CD4-positive, CD25-positive, alpha-beta regulatory T cell (primary cell): Measurements from ENCODE around the gene B4GALNT2. TPM values are rescaled to one million over a fixed set of nuclear protein-coding genes. Genes with fewer than 3 reads are reported as not detected.

Experiments used
- ATAC-seq, 2 donors: fragments of 150-1000 bp; cut with Tn5 transposase; one replicate each; pipeline ENCODE4 v1.10.0; 2021; ENCODE audit warnings: low read depth in 2 of 2, moderate number of reproducible peaks in 2 of 2, moderate library complexity in 1 of 2
- DNase-seq, 3 donors: peaks; one replicate each; pipeline versions ENCODE4 v3.0.0 to v3.0.0-alpha.2; 2012 to 2022; ENCODE audit warnings: mixed read lengths in 1 of 3
- H3K27ac ChIP-seq: one replicate; pipeline ENCODE4 v1.7.0; 2013; ENCODE audit warnings: mild to moderate bottlenecking, low read length; ENCODE audit not compliant: insufficient read depth, poor library complexity, severe bottlenecking
- H3K27me3 ChIP-seq: one replicate; pipeline ENCODE4 v1.7.0; 2013; ENCODE audit warnings: low read length; ENCODE audit not compliant: control insufficient read depth, insufficient read depth
- H3K36me3 ChIP-seq: one replicate; pipeline ENCODE4 v1.7.0; 2013; ENCODE audit warnings: mild to moderate bottlenecking, low read length, moderate library complexity; ENCODE audit not compliant: control insufficient read depth, insufficient read depth
- H3K4me1 ChIP-seq: 2 replicates; pipeline ENCODE4 v1.7.0; 2013; ENCODE audit warnings: mild to moderate bottlenecking, low read length; ENCODE audit not compliant: insufficient read depth, control insufficient read depth, poor library complexity, severe bottlenecking
- H3K4me3 ChIP-seq: one replicate; pipeline ENCODE4 v1.7.0; 2013; ENCODE audit warnings: low read depth, mild to moderate bottlenecking, low read length, moderate library complexity
- H3K9me3 ChIP-seq, 2 experiments: 1 replicate in 1 of 2; 2 replicates in 1 of 2; pipeline ENCODE4 v1.7.0; 2013; ENCODE audit warnings: low read length in 2 of 2, mild to moderate bottlenecking in 1 of 2, moderate library complexity in 1 of 2; ENCODE audit not compliant: control insufficient read depth in 2 of 2
- H3K27ac Mint-ChIP-seq, 3 donors: one replicate each; pipeline ENCODE4 v1.8.0; 2020 to 2022; ENCODE audit warnings: mild to moderate bottlenecking in 3 of 3, mixed read lengths in 3 of 3, moderate library complexity in 2 of 3
- H3K27me3 Mint-ChIP-seq: one replicate; pipeline ENCODE4 v1.8.0; 2022; ENCODE audit warnings: mild to moderate bottlenecking, mixed read lengths
- H3K36me3 Mint-ChIP-seq: one replicate; pipeline ENCODE4 v1.8.0; 2020; ENCODE audit warnings: mixed read lengths
- H3K4me1 Mint-ChIP-seq, 4 donors: one replicate each; pipeline ENCODE4 v1.8.0; 2020 to 2022; ENCODE audit warnings: mixed read lengths in 4 of 4, mild to moderate bottlenecking in 1 of 4
- H3K4me3 Mint-ChIP-seq, 4 donors: one replicate each; pipeline ENCODE4 v1.8.0; 2020 to 2022; ENCODE audit warnings: mild to moderate bottlenecking in 4 of 4, mixed read lengths in 4 of 4, moderate library complexity in 3 of 4
- H3K9me3 Mint-ChIP-seq, 7 donors: one replicate each; pipeline ENCODE4 v1.8.0; 2020 to 2022; ENCODE audit warnings: mixed read lengths in 7 of 7, mild to moderate bottlenecking in 3 of 7, moderate library complexity in 2 of 7
- polyA plus RNA-seq, 4 donors: library from polyadenylated mRNA; unstranded; fragments of 300-500 nt; fragmentation: Illumina TruSeq; gene quantifications; one replicate each; pipeline ENCODE4 v1.2.3, GENCODE V29; 2021
- total RNA-seq: library from RNA; stranded (reverse); gene quantifications from one replicate; pipeline ENCODE4 v1.2.3, GENCODE V29; 2022

The B4GALNT2 gene
- total and polyA plus RNA-seq, 5 donors from 2014 or later = not detected

GRCh38 chr17:49195751-49196150 lies 63.2 kb downstream of the B4GALNT2 start:
- peak overlapping the region; percentile 27 for H3K4me3 ChIP-seq
- Mint-ChIP-seq H3K27ac (peak overlapping the region in 2 of 3 donors; percentile 72 to 100), H3K36me3 (no peaks in the 10 kb centered on the region), H3K4me1 (peaks cover 12 to 37% (median 25%) of the 10 kb centered on the region in 4 donors), H3K4me3 (peak overlapping the region in 1 of 4 donors; percentile 92), H3K9me3 (peaks cover 0 to 5% (median 0%) of the 10 kb centered on the region in 7 donors), H3K27me3 (peaks cover 15% of the 10 kb centered on the region)
- ATAC-seq (no peak), DNase-seq (peak in 1 of 3 donors; percentile 64)
- peak overlapping the region; percentile 5 for H3K27ac ChIP-seq
- no peaks in the 10 kb centered on the region for H3K36me3 ChIP-seq
- H3K4me1 ChIP-seq = peaks cover 17% of the 10 kb centered on the region
- no peaks in the 10 kb centered on the region for H3K27me3 ChIP-seq
- H3K9me3 ChIP-seq = no peaks in the 10 kb centered on the region

DNA sequence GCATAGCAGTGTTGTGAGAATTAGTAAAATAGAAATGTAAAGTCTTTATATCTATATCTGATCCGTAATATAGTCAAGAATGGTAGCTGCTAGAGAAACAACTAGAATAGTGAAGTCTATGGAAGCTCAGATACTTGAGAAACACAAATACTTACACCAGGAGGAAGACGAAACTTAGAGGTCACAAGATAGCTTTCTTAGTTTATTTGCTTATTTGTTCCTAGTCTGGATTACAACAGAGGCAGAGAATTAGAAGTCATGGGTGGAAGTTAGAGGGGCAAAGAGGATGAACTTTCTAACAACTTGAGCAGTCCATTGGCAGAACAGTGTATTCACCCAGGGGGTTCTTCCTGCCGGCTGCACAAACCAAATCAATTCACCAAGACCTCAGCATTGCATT lies 64.0 kb downstream of the B4GALNT2 start:
- Mint-ChIP-seq H3K27ac (no peak overlapping the region), H3K4me1 (peaks cover 10 to 33% (median 23%) of the 10 kb centered on the region in 4 donors), H3K36me3 (no peaks in the 10 kb centered on the region), H3K9me3 (peaks cover 0 to 4% (median 0%) of the 10 kb centered on the region in 7 donors), H3K27me3 (peaks cover 14% of the 10 kb centered on the region), H3K4me3 (no peak overlapping the region)
- DNase-seq (no peak), ATAC-seq (no peak)
- Histone ChIP-seq H3K9me3 (no peaks in the 10 kb centered on the region), H3K4me1 (peaks cover 14% of the 10 kb centered on the region), H3K36me3 (no peaks in the 10 kb centered on the region), H3K4me3 (no peak overlapping the region), H3K27me3 (no peaks in the 10 kb centered on the region), H3K27ac (no peak overlapping the region)

GRCh38 chr17:49197346-49197998 lies 64.9 kb downstream of the B4GALNT2 start:
- DNase-seq = no peak
- peaks cover 8% of the 10 kb centered on the region for H3K4me1 ChIP-seq
- ATAC-seq = no peak

GRCh38 chr17:49198211-49198610 lies 65.6 kb downstream of the B4GALNT2 start:
- no peaks in the 10 kb centered on the region for H3K36me3 ChIP-seq
- no peak overlapping the region for H3K4me3 ChIP-seq
- H3K4me3 Mint-ChIP-seq = no peak overlapping the region
- peaks cover 7% of the 10 kb centered on the region for H3K36me3 Mint-ChIP-seq
- no peaks in the 10 kb centered on the region for H3K9me3 Mint-ChIP-seq
- DNase-seq (no peak), ATAC-seq (no peak)
- peaks cover 7 to 18% (median 12%) of the 10 kb centered on the region in 4 donors for H3K4me1 Mint-ChIP-seq
- H3K9me3 ChIP-seq = no peaks in the 10 kb centered on the region
- H3K27ac Mint-ChIP-seq = no peak overlapping the region
- peaks cover 8% of the 10 kb centered on the region for H3K4me1 ChIP-seq
- H3K27ac ChIP-seq = no peak overlapping the region
- H3K27me3 Mint-ChIP-seq = no peaks in the 10 kb centered on the region
- no peaks in the 10 kb centered on the region for H3K27me3 ChIP-seq

More at GRCh38 chr17:49197346-49197998, 64.9 kb downstream of the B4GALNT2 start:
- H3K4me1 Mint-ChIP-seq = peaks cover 7 to 25% (median 16%) of the 10 kb centered on the region in 4 donors
- H3K9me3 Mint-ChIP-seq = no peaks in the 10 kb centered on the region
- H3K27me3 Mint-ChIP-seq = peaks cover 4% of the 10 kb centered on the region
- no peaks in the 10 kb centered on the region for H3K36me3 ChIP-seq
- H3K4me3 Mint-ChIP-seq = peak overlapping the region in 1 of 4 donors; percentile 22
- no peak overlapping the region for H3K27ac ChIP-seq
- peaks cover 7% of the 10 kb centered on the region for H3K36me3 Mint-ChIP-seq
- no peaks in the 10 kb centered on the region for H3K27me3 ChIP-seq
- no peak overlapping the region for H3K27ac Mint-ChIP-seq
- no peaks in the 10 kb centered on the region for H3K9me3 ChIP-seq
- H3K4me3 ChIP-seq = no peak overlapping the region

GRCh38 chr17:49200423-49201083 lies 68.0 kb downstream of the B4GALNT2 start:
- Histone ChIP-seq H3K36me3 (no peaks in the 10 kb centered on the region), H3K9me3 (no peaks in the 10 kb centered on the region), H3K4me3 (no peak overlapping the region), H3K27ac (no peak overlapping the region), H3K4me1 (no peaks in the 10 kb centered on the region), H3K27me3 (no peaks in the 10 kb centered on the region)
- Mint-ChIP-seq H3K4me1 (peaks cover 2 to 6% (median 5%) of the 10 kb centered on the region in 4 donors), H3K4me3 (peak overlapping the region in 1 of 4 donors; percentile 33), H3K36me3 (peaks cover 12% of the 10 kb centered on the region), H3K9me3 (no peaks in the 10 kb centered on the region), H3K27ac (peak overlapping the region in 1 of 3 donors; percentile 77), H3K27me3 (peaks cover 4% of the 10 kb centered on the region)
- ATAC-seq (no peak), DNase-seq (no peak)

DNA sequence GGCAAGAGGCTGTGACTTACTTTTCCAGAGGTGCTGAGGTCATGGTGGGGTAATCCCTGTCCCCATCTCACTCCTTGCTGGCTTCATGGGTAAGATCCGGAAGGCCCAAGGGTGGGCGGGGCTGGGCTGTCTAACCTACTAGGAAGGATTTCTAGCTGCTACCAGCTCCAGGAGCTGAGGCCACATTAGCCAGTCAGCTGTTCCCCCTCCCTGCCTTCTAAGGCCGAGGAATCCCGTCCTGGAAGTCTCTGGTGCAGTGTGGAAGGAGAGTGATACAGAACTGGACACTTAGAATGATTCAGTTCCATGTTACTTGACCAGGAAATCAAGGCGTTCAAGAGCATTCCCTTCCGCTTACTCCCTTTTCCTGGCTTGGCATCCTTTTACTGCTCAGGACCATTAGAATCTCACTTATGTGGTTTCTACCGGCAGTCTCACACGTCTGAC lies 68.9 kb downstream of the B4GALNT2 start:
- Mint-ChIP-seq H3K4me3 (no peak overlapping the region), H3K27me3 (peaks cover 4% of the 10 kb centered on the region), H3K36me3 (peaks cover 12% of the 10 kb centered on the region), H3K4me1 (peaks cover 0 to 6% (median under 1%) of the 10 kb centered on the region in 4 donors), H3K9me3 (no peaks in the 10 kb centered on the region), H3K27ac (no peak overlapping the region)
- Histone ChIP-seq H3K9me3 (no peaks in the 10 kb centered on the region), H3K27me3 (no peaks in the 10 kb centered on the region), H3K27ac (no peak overlapping the region), H3K36me3 (no peaks in the 10 kb centered on the region), H3K4me1 (no peaks in the 10 kb centered on the region), H3K4me3 (no peak overlapping the region)
- DNase-seq (no peak), ATAC-seq (no peak)

GRCh38 chr17:49203796-49204195 lies 71.2 kb downstream of the B4GALNT2 start:
- DNase-seq (no peak), ATAC-seq (no peak)
- Mint-ChIP-seq H3K27me3 (peaks cover 4% of the 10 kb centered on the region), H3K4me3 (no peak overlapping the region), H3K27ac (peak overlapping the region in 2 of 3 donors; percentile 22 to 33), H3K36me3 (peaks cover 12% of the 10 kb centered on the region), H3K9me3 (no peaks in the 10 kb centered on the region), H3K4me1 (peaks cover 0 to 9% (median 5%) of the 10 kb centered on the region in 4 donors)
- Histone ChIP-seq H3K4me3 (no peak overlapping the region), H3K4me1 (peaks cover 4% of the 10 kb centered on the region), H3K27ac (no peak overlapping the region), H3K27me3 (no peaks in the 10 kb centered on the region), H3K36me3 (no peaks in the 10 kb centered on the region), H3K9me3 (no peaks in the 10 kb centered on the region)
